Lower leg skin (tissue), 3 donors: ENCODE data around the gene MPL.

ENCODE experiments used
- POLR2A ChIP-seq, 2 donors: fragments of 450-650 bp; IDR thresholded peaks; one replicate each; pipeline ENCODE4 v1.6.1; 2016 to 2017; ENCODE audit warnings: antibody characterized with exemption in 2 of 2, mild to moderate bottlenecking in 1 of 2, moderate library complexity in 1 of 2
- TF ChIP-seq, protein P1 (sequence below), 3 donors: fragments of 450-650 bp; IDR thresholded peaks; one replicate each; pipeline ENCODE4 v1.5.1; 2016; ENCODE audit warnings: antibody characterized with exemption in 3 of 3, mild to moderate bottlenecking in 3 of 3, moderate library complexity in 2 of 3

DNA sequence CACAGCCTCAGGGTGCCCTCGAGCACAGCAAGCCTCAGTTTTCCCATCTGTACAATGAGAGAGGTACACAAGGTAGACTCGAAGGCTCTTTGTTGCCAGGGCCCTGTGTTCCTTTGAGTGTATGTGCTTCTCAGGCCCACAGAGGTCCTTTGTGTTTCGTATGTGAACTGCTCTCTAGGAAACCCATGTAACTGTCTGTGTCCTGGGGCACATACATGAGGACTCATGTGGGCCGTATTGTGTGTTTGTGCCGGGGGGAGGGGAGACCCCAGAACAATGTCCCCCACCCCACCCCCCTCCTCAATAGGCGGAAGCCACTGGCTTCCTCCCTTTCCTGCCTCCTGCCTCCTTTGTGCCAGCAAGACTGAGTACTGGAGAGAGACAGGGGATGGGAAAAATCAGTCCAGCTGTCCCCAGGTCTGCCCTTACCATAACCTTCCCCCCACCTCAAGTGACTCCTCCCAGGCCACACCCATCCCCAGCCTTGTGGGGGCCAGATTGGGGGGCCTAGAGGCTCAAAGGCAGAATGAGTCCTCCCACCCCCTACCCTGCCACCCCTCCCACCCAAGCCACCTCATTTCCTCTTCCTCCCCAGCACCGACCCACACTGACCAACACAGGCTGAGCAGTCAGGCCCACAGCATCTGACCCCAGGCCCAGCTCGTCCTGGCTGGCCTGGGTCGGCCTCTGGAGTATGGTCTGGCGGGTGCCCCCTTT lies 37.1 kb upstream of the MPL start, which contains the start of gene TIE1:
- TF ChIP-seq, protein P1, sequence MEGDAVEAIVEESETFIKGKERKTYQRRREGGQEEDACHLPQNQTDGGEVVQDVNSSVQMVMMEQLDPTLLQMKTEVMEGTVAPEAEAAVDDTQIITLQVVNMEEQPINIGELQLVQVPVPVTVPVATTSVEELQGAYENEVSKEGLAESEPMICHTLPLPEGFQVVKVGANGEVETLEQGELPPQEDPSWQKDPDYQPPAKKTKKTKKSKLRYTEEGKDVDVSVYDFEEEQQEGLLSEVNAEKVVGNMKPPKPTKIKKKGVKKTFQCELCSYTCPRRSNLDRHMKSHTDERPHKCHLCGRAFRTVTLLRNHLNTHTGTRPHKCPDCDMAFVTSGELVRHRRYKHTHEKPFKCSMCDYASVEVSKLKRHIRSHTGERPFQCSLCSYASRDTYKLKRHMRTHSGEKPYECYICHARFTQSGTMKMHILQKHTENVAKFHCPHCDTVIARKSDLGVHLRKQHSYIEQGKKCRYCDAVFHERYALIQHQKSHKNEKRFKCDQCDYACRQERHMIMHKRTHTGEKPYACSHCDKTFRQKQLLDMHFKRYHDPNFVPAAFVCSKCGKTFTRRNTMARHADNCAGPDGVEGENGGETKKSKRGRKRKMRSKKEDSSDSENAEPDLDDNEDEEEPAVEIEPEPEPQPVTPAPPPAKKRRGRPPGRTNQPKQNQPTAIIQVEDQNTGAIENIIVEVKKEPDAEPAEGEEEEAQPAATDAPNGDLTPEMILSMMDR (IDR thresholded peaks at IDR 0.05): no peak
- TF ChIP-seq POLR2A (IDR thresholded peaks at IDR 0.05): no peak
